WTC11 (cell line): ENCODE data around the gene CASKIN1. TPM values are rescaled to one million over a fixed set of nuclear protein-coding genes. Genes with fewer than 3 reads are reported as not detected.
A peak's percentile ranks its signal among the peaks of the same experiment; 100 is the strongest.

ENCODE experiments used
- ATAC-seq: fragments of 200-7000 bp; cut with Tn5 transposase; 2 replicates; pipeline ENCODE4 v1.10.0; 2021; ENCODE audit warnings: mild to moderate bottlenecking, moderate library complexity
- CTCF ChIA-PET: fragments of 300-600 bp; sonication (Branson Sonifier 250); formaldehyde crosslinking; loops from one replicate; lab custom pipeline; 2021; ENCODE audit warnings: antibody characterized with exemption; lab: Charles Lee
- POLR2A ChIA-PET: fragments of 350-600 bp; sonication (Branson Sonifier 250); formaldehyde crosslinking; loops from one replicate; lab custom pipeline; 2021; ENCODE audit warnings: antibody characterized with exemption; lab: Charles Lee
- DNase-seq: peaks from one replicate; pipeline ENCODE4 v3.0.0; 2021; ENCODE audit warnings: low spot score
- H3K27ac Mint-ChIP-seq: 2 replicates; pipeline ENCODE4 v1.8.0; 2021; ENCODE audit warnings: mixed read lengths
- H3K27me3 Mint-ChIP-seq: 2 replicates; pipeline ENCODE4 v1.8.0; 2021; ENCODE audit warnings: low read depth, mild to moderate bottlenecking, moderate library complexity, mixed read lengths
- H3K36me3 Mint-ChIP-seq: 2 replicates; pipeline ENCODE4 v1.8.0; 2021; ENCODE audit warnings: mixed read lengths
- H3K4me1 Mint-ChIP-seq: 2 replicates; pipeline ENCODE4 v1.8.0; 2022; ENCODE audit warnings: mixed read lengths
- H3K4me3 Mint-ChIP-seq: 2 replicates; pipeline ENCODE4 v1.8.0; 2021; ENCODE audit warnings: mild to moderate bottlenecking, moderate library complexity, mixed read lengths
- H3K9me3 Mint-ChIP-seq: 2 replicates; pipeline ENCODE4 v1.8.0; 2021; ENCODE audit warnings: mixed read lengths
- CREB1 ChIP-seq: sonication (generic); formaldehyde crosslinking; IDR thresholded peaks from 2 replicates; pipeline ENCODE4 v1.8.0; 2023; ENCODE audit warnings: mild to moderate bottlenecking, missing genetic modification reagents
- FOXP1 ChIP-seq: sonication (generic); formaldehyde crosslinking; IDR thresholded peaks from 2 replicates; pipeline ENCODE4 v1.8.0; 2022; ENCODE audit warnings: missing genetic modification reagents, mild to moderate bottlenecking, moderate library complexity, borderline replicate concordance
- GRHL2 ChIP-seq: fragments of 250-450 bp; sonication (Bioruptor Pico); IDR thresholded peaks from 2 replicates; pipeline ENCODE4 v1.8.0; 2022; ENCODE audit warnings: mild to moderate bottlenecking, moderate library complexity; ENCODE audit not compliant: insufficient replicate concordance, severe bottlenecking
- NFATC4 ChIP-seq: fragments of 250-450 bp; sonication (Bioruptor Pico); IDR thresholded peaks from 2 replicates; pipeline ENCODE4 v1.9.0; 2021; ENCODE audit warnings: mild to moderate bottlenecking
- NR1H2 ChIP-seq: sonication (generic); formaldehyde crosslinking; IDR thresholded peaks from 2 replicates; pipeline ENCODE4 v1.9.0; 2021; ENCODE audit warnings: mild to moderate bottlenecking, moderate library complexity, missing genetic modification reagents
- SMAD4 ChIP-seq: sonication (generic); formaldehyde crosslinking; IDR thresholded peaks from 2 replicates; pipeline ENCODE4 v1.8.0; 2022; ENCODE audit warnings: mild to moderate bottlenecking, missing genetic modification reagents
- ZNF121 ChIP-seq: sonication (generic); formaldehyde crosslinking; IDR thresholded peaks from 2 replicates; pipeline ENCODE4 v1.8.0; 2023; ENCODE audit warnings: missing genetic modification reagents
- ZNF232 ChIP-seq: sonication (generic); formaldehyde crosslinking; IDR thresholded peaks from 2 replicates; pipeline ENCODE4 v1.8.0; 2022; ENCODE audit warnings: mild to moderate bottlenecking, missing genetic modification reagents
- ZNF671 ChIP-seq: fragments of 250-450 bp; sonication (Bioruptor Pico); IDR thresholded peaks from 2 replicates; pipeline ENCODE4 v1.8.0; 2021; ENCODE audit warnings: mild to moderate bottlenecking
- total RNA-seq: library from RNA; stranded (reverse); gene quantifications from 3 replicates; pipeline ENCODE4 v1.2.3, GENCODE V29; 2021
- TF ChIP-seq, protein P1 (sequence below): sonication (generic); formaldehyde crosslinking; IDR thresholded peaks from 2 replicates; pipeline ENCODE4 v1.8.1; 2023; ENCODE audit warnings: mild to moderate bottlenecking, moderate library complexity, missing genetic modification reagents
- TF ChIP-seq, protein P2 (sequence below): sonication (generic); formaldehyde crosslinking; IDR thresholded peaks from 2 replicates; pipeline ENCODE4 v1.8.0; 2022; ENCODE audit warnings: mild to moderate bottlenecking, missing genetic modification reagents

CASKIN1 gene
- total RNA-seq, 1 experiment from 2014 or later = 9.4 TPM

DNA sequence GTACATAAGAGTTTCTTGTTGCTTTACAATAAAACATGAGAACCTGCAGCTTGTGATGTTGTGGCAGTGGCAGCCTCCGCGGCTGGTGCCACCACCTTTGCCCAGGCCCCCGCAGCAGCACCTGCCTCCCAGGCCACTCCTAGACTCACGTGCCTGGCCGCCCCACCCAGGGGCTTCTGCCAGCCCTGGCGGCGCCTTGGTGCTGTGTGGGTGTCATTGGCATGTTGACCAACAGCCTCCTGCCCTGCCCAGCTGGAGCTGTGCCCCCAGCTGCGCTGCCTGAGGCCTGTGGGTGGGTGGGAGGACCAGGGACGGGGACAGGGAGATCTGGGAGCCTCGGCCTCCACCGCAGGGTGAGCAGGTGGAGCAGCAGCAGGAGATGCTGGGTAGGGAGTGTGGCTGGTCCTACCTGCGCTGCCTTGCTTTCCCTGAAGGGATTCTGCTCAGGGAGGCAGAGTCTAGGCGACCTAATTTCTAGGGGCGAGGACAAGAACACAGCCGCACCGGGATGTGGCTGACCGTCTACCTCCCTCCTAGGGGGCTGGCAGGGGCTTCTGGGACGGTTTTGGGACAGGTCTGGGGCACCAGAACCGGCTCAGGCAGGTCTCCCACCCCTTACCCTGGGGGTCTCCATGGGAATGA lies 39.4 kb upstream of the CASKIN1 start:
- no peak for ATAC-seq

DNA sequence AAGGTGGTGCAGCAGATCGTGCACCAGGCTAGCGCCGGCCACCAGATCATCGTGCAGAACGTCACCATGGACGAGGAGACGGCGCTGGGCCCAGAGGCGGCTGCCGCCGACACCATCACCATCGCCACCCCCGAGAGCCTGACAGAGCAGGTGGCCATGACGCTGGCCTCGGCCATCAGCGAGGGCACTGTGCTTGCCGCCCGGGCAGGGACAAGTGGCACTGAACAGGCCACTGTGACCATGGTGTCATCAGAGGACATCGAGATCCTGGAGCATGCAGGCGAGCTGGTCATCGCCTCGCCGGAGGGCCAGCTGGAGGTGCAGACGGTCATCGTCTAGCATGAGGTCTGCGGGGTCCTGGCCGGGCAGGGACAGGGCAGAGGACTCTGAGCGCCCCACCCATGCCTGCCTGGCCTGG lies 38.8 kb upstream of the CASKIN1 start:
- DNase-seq (no peak), ATAC-seq (no peak)
- ChIA-PET POLR2A (interaction anchor here (2.5 to 4.1 kb wide), 2 partner anchors 17 to 21 kb away, joined by 8 to 28 read pairs; partner anchors contain the start of genes ECI1 and PGP), CTCF (interaction anchor here (4.5 kb wide), 1 partner anchor 40 kb away, joined by 51 read pairs; the partner anchor contains the start of gene CASKIN1)
- Mint-ChIP-seq H3K27ac (no peak overlapping the region), H3K9me3 (no peaks in the 10 kb centered on the region), H3K4me3 (no peak overlapping the region), H3K27me3 (peaks cover 16% of the 10 kb centered on the region), H3K36me3 (no peaks in the 10 kb centered on the region), H3K4me1 (no peaks in the 10 kb centered on the region)
- TF ChIP-seq GRHL2 (CRISPR knock-in tag) (no peak), ZNF671 (CRISPR knock-in tag) (no peak), NFATC4 (CRISPR knock-in tag) (no peak), FOXP1 (CRISPR knock-in tag) (0 out of 2 replicates have a peak, but pooled peaks have one; percentile 39)

More for the DNA sequence above, 39.4 kb upstream of the CASKIN1 start:
- TF ChIP-seq NR1H2 (CRISPR knock-in tag) = no peak
- TF ChIP-seq ZNF232 (CRISPR knock-in tag) = no peak
- TF ChIP-seq, protein P1, sequence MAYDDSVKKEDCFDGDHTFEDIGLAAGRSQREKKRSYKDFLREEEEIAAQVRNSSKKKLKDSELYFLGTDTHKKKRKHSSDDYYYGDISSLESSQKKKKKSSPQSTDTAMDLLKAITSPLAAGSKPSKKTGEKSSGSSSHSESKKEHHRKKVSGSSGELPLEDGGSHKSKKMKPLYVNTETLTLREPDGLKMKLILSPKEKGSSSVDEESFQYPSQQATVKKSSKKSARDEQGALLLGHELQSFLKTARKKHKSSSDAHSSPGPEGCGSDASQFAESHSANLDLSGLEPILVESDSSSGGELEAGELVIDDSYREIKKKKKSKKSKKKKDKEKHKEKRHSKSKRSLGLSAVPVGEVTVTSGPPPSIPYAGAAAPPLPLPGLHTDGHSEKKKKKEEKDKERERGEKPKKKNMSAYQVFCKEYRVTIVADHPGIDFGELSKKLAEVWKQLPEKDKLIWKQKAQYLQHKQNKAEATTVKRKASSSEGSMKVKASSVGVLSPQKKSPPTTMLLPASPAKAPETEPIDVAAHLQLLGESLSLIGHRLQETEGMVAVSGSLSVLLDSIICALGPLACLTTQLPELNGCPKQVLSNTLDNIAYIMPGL = no peak
- TF ChIP-seq ZNF121 (CRISPR knock-in tag) = no peak
- no peak for TF ChIP-seq SMAD4
- TF ChIP-seq, all 79 proteins: peak for 0
- ChIA-PET CTCF (interaction anchor here (1.0 to 4.5 kb wide), 7 partner anchors 16 to 265 kb away, joined by 3 to 51 read pairs (median 5); partner anchors contain the start of genes CASKIN1, ECI1 and PGP), POLR2A (interaction anchor here (1.0 to 4.1 kb wide), 3 partner anchors 16 to 28 kb away, joined by 4 to 28 read pairs (median 8); partner anchors contain the start of genes ECI1 and PGP)
- Mint-ChIP-seq H3K9me3 (no peaks in the 10 kb centered on the region), H3K4me3 (peak overlapping the region; percentile 47; the same call in 1 of the 2 replicates), H3K27ac (no peak overlapping the region), H3K27me3 (peaks cover 16% of the 10 kb centered on the region), H3K4me1 (no peaks in the 10 kb centered on the region), H3K36me3 (no peaks in the 10 kb centered on the region)
- DNase-seq = no peak

DNA sequence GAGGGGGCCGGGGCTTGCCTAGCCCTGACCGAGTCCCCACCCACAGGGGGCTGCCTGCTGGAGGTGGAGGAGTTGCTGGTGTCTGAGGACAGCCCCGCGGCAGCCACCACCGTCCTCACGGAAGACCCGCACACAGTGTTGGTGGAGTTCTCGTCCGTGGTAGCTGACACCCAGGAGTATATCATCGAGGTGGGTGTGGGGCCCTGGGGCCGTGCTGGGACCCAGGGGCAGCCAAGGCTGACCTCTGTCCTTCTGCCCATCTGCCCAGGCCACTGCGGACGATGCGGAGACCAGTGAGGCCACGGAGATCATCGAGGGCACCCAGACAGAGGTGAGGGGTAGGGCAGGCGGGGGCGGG lies 38.4 kb upstream of the CASKIN1 start:
- peaks cover 16% of the 10 kb centered on the region for H3K27me3 Mint-ChIP-seq
- TF ChIP-seq, protein P2, sequence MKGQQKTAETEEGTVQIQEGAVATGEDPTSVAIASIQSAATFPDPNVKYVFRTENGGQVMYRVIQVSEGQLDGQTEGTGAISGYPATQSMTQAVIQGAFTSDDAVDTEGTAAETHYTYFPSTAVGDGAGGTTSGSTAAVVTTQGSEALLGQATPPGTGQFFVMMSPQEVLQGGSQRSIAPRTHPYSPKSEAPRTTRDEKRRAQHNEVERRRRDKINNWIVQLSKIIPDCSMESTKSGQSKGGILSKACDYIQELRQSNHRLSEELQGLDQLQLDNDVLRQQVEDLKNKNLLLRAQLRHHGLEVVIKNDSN (CRISPR knock-in tag) = no peak

DNA sequence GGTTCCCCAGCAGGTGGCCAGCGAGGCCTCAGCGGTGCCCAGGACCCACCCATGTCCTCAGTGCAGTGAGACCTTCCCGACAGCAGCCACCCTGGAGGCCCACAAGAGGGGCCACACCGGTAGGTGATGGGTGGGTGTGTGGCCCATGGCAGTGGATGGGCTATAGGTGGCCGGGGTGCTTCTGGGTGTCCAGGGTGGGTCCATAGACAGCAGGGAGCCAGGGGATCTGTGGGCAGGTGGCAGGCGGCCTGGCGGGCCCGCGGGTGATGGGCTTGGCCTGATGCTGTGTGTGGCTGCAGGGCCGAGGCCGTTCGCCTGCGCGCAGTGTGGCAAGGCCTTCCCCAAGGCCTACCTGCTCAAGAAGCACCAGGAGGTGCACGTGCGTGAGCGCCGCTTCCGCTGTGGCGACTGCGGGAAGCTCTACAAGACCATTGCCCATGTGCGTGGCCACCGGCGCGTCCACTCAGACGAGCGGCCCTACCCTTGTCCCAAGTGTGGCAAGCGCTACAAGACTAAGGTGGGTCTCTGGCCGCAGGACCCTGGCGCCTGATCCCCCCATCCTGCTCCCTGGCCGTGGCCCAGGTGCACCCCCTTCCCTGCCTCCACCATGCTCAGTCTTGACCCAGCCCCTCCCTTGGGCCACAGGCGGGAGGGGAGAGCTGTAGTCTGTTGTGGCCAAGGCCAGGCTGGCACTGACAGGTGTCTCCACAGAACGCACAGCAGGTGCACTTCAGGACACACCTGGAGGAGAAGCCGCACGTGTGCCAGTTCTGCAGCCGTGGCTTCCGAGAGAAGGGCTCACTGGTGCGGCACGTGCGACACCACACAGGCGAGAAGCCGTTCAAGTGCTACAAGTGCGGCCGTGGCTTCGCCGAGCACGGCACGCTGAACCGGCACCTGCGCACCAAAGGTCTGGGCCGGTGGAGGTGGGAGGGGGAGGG lies 37.7 kb upstream of the CASKIN1 start:
- CTCF ChIA-PET = no interaction called here
- no peak for ATAC-seq

More for the DNA sequence above, 38.4 kb upstream of the CASKIN1 start:
- Mint-ChIP-seq H3K4me1 (no peaks in the 10 kb centered on the region), H3K27ac (no peak overlapping the region), H3K4me3 (no peak overlapping the region), H3K36me3 (peaks cover 3% of the 10 kb centered on the region; the same call in 1 of the 2 replicates), H3K9me3 (no peaks in the 10 kb centered on the region)
- no peak for ATAC-seq
- POLR2A ChIA-PET = interaction anchor here (0.6 kb wide), 1 partner anchor 1560 kb away, joined by 3 read pairs; no protein-coding TSS in a partner anchor
- CTCF ChIA-PET = no interaction called here
- no peak for DNase-seq

More for the DNA sequence above, 37.7 kb upstream of the CASKIN1 start:
- Mint-ChIP-seq H3K4me1 (no peaks in the 10 kb centered on the region), H3K9me3 (no peaks in the 10 kb centered on the region), H3K36me3 (peaks cover 3% of the 10 kb centered on the region; the same call in 1 of the 2 replicates), H3K4me3 (no peak overlapping the region), H3K27me3 (peaks cover 16% of the 10 kb centered on the region), H3K27ac (no peak overlapping the region)
- no peak for DNase-seq
- TF ChIP-seq CREB1 = no peak
- POLR2A ChIA-PET = interaction anchor here (0.6 kb wide), 1 partner anchor 1559 kb away, joined by 3 read pairs; no protein-coding TSS in a partner anchor
